ENCODE results near the gene HLA-A. TPM values are rescaled to one million over a fixed set of nuclear protein-coding genes. Genes with fewer than 3 reads are reported as not detected.

The HLA-A gene
- total and polyA plus RNA-seq, 9 of the 15 experiments (the other 6 are each of a cell fraction or from before 2014, with no cell fraction given), result 0.46 to 3.3 TPM; not detected in 7

GRCh38 chr6:29964887-29965562 lies 22.7 kb downstream of the HLA-A start (continued):
- no peak for TF ChIP-seq MITF (IDR thresholded peaks at IDR 0.05)
- no peak for TF ChIP-seq SP2 (IDR thresholded peaks at IDR 0.05; ENCODE audit: extremely low read depth, low read depth, low read length, poor library complexity, severe bottlenecking)
- TF ChIP-seq BRF1 (IDR thresholded peaks at IDR 0.05; ENCODE audit: borderline replicate concordance, extremely low read depth, insufficient read length), result no peak
- no peak for TF ChIP-seq ATF1 (CRISPR knock-in tag; IDR thresholded peaks at IDR 0.05)
- TF ChIP-seq ATF1 (tag; IDR thresholded peaks at IDR 0.05), result peak; percentile 59
- TF ChIP-seq BCL6 (CRISPR knock-in tag; IDR thresholded peaks at IDR 0.05), result no peak
- TF ChIP-seq ZNF79 (CRISPR knock-in tag; IDR thresholded peaks at IDR 0.05; ENCODE audit: low read depth), result peak; percentile 58; the same call in 1 of the 2 replicates
- TF ChIP-seq TBP (optimal IDR thresholded peaks at IDR 0.05; ENCODE audit: low read depth, low read length), result peak; percentile 85
- no peak for TF ChIP-seq SNAPC5 (CRISPR knock-in tag; IDR thresholded peaks at IDR 0.05)
- TF ChIP-seq THRAP3 (IDR thresholded peaks at IDR 0.05; ENCODE audit: borderline replicate concordance), result peak; percentile 97
- 0 out of 2 replicates have a peak, but pooled peaks have one; percentile 2 for TF ChIP-seq ATF4 (CRISPR knock-in tag; IDR thresholded peaks at IDR 0.05)
- no peak for TF ChIP-seq ZBTB43 (CRISPR knock-in tag; IDR thresholded peaks at IDR 0.05)
- TF ChIP-seq ELK1 (CRISPR knock-in tag; IDR thresholded peaks at IDR 0.05), result no peak
- no peak for TF ChIP-seq SNRNP70 (optimal IDR thresholded peaks at IDR 0.05; ENCODE audit: low read depth, low read length)
- peak in 1 of 2 experiments; percentile 56; a peak in 1 of 4 replicates for TF ChIP-seq NONO (IDR thresholded peaks at IDR 0.05; ENCODE audit: low read depth in 2 of 2, low read length in 1 of 2)
- no peak for TF ChIP-seq RBBP5 (IDR thresholded peaks at IDR 0.05; ENCODE audit: borderline replicate concordance, insufficient read depth, low read length, poor library complexity, severe bottlenecking)
- no peak for TF ChIP-seq SAFB (IDR thresholded peaks at IDR 0.05; ENCODE audit: borderline replicate concordance, low read depth, low read length)
- TF ChIP-seq CTCFL (IDR thresholded peaks at IDR 0.05; ENCODE audit: borderline replicate concordance, insufficient read depth, low read depth, low read length, poor library complexity, severe bottlenecking), result no peak
- TF ChIP-seq CBX3 (IDR thresholded peaks at IDR 0.05; ENCODE audit: borderline replicate concordance in 1 of 2, low read length in 2 of 2), result peak in 1 of 2 experiments; percentile 87; a peak in 2 of 3 replicates
